Heart right ventricle (tissue), 16 donors: Measurements from ENCODE around the gene EVX1. TPM values are rescaled to one million over a fixed set of nuclear protein-coding genes. Genes with fewer than 3 reads are reported as not detected.

ENCODE experiments used
- ATAC-seq, 8 donors: fragments of 200-7000 bp; cut with Tn5 transposase; one replicate each; pipeline ENCODE4 v1.9.1; 2020; ENCODE audit warnings: mild to moderate bottlenecking in 8 of 8, moderate library complexity in 8 of 8, moderate number of reproducible peaks in 1 of 8
- DNase-seq, 2 donors: peaks; one replicate each; pipeline ENCODE4 v3.0.0-alpha.2; 2020
- H3K27ac ChIP-seq, 10 donors: fragments of 200-600 bp; sonication (generic) in 2 of 10; one replicate each; pipeline versions ENCODE4 v1.5.0 to v1.8.0; 2020 to 2022; ENCODE audit warnings: mild to moderate bottlenecking in 3 of 10
- H3K27me3 ChIP-seq, 7 donors: fragments of 200-600 bp; one replicate each; pipeline ENCODE4 v1.8.0; 2021 to 2022; ENCODE audit warnings: mild to moderate bottlenecking in 2 of 7
- H3K36me3 ChIP-seq, 9 donors: fragments of 200-600 bp; sonication (generic) in 1 of 9; one replicate each; pipeline versions ENCODE4 v1.5.0 to v1.8.0; 2020 to 2022; ENCODE audit warnings: mild to moderate bottlenecking in 2 of 9
- H3K4me1 ChIP-seq, 9 donors: fragments of 200-600 bp; sonication (generic) in 1 of 9; one replicate each; pipeline versions ENCODE4 v1.5.0 to v1.8.0; 2020 to 2022; ENCODE audit warnings: mild to moderate bottlenecking in 4 of 9
- H3K4me3 ChIP-seq, 10 donors: fragments of 200-600 bp; sonication (generic) in 2 of 10; one replicate each; pipeline versions ENCODE4 v1.5.0 to v1.8.0; 2020 to 2022; ENCODE audit warnings: mild to moderate bottlenecking in 7 of 10, moderate library complexity in 2 of 10
- H3K9me3 ChIP-seq, 11 donors: fragments of 200-600 bp in 10 of 11; sonication (generic) in 2 of 11; one replicate each; pipeline versions ENCODE4 v1.5.0 to v1.8.0; 2013 to 2022; ENCODE audit warnings: mild to moderate bottlenecking in 2 of 11, control low read depth in 1 of 11, moderate library complexity in 1 of 11
- CTCF ChIP-seq, 9 donors: fragments of 200-600 bp; sonication (generic) in 2 of 9; IDR thresholded peaks; one replicate each; pipeline versions ENCODE4 v1.5.0 to v1.8.0; 2021 to 2022; ENCODE audit warnings: antibody characterized with exemption in 9 of 9, mild to moderate bottlenecking in 5 of 9, moderate library complexity in 1 of 9
- WGBS, 2 donors: extraction: QIAGEN DNeasy Blood & Tissue Kit; methylation state at CpG; one replicate each; pipeline ENCODE4 v1.1.7; 2013; ENCODE audit warnings: inconsistent platforms in 1 of 2; 5-methylcytosine and 5-hydroxymethylcytosine counted together
- intact Hi-C, 10 donors: fragments of 100-400 bp; cut with DNase I; formaldehyde crosslinking; loops; one replicate each; pipeline versions ENCODE4 v1.11.1 to v1.14.2; 2022
- polyA plus RNA-seq, 2 donors: library from polyadenylated mRNA; stranded (reverse); fragments of 200-250 nt; gene quantifications; one replicate each; pipeline ENCODE4 v1.2.3, GENCODE V29; 2013
- total RNA-seq, 10 donors: library from RNA; stranded (reverse); fragmentation: NEBNext Ultra II Directional in 3 of 10; extraction: Animal tissue kit (Norgen Biotek cat#: 25700) in 3 of 10; gene quantifications; one replicate each; pipeline versions ENCODE4 v1.2.1 to v1.2.4, GENCODE V29; 2021 to 2023
- donor health status: Arrhythmogenic right ventricular cardiomyopathy.
- donor health status: ischemic (EF 13 %, LVEDD 7.1; RV severe dilation, severe dysfunction).
- donor health status: healthy with polysubstance abuse.
- donor health status: DM: no; HTN: yes; CAD: no.
- donor health status: DM: no; HTN: no; CAD: no.
- donor health status: ischemic (EF 25% LVEDD 6.9; RV normal size, moderate dysfunction).
- donor health status: ischemic (EF 25% LVEDD 5.7; RV mildly dilated, moderate dysfunction).
- donor health status: healthy.
- donor health status: DM: yes; HTN: yes; CAD: no.
- donor health status: Ischemic cardiomyopathy.
- donor health status: ischemic (EF 35%, LVEDD 5.7; RV mildly dilated, moderate dysfunction).
- donor health status: nonischemic (EF 11% LVEDD 7.7; RV severe dilation, severe dysfunction).
- donor health status: DM: yes; HTN: yes; CAD: no.
- donor health status: PGD.
- donor health status: ischemic (EF 29% LVEDD 5.4; RV normal size, mild dysfunction).
- donor health status: nonischemic (EF 23%, LVEDD 6.1; RV moderate dilation, normal function).

The EVX1 gene
- total and polyA plus RNA-seq, 12 donors = not detected

- peaks cover 57 to 98% (median 96%) of the 10 kb centered on the region in 7 donors for H3K27me3 ChIP-seq
- H3K36me3 ChIP-seq = no peaks in the 10 kb centered on the region
- intact Hi-C loops = loop anchor here in 6 of 10 donors (10.0 kb wide), 5 partner anchors 381 to 891 kb away; no protein-coding TSS in a partner anchor
- DNase-seq (no peak), ATAC-seq (no peak)
- 19 to 22% methylated on average over 4 of the region's 4 CpGs for WGBS, 2 donors
- no peaks in the 10 kb centered on the region for H3K9me3 ChIP-seq
- peaks cover 0 to 41% (median 26%) of the 10 kb centered on the region in 9 donors for H3K4me1 ChIP-seq
- no peak overlapping the region for H3K4me3 ChIP-seq
- no peak for TF ChIP-seq CTCF (IDR thresholded peaks at IDR 0.05)
- no peak overlapping the region for H3K27ac ChIP-seq
Observed at GRCh38 chr7:27203964-27204594, 38.5 kb upstream of the EVX1 start.

DNA sequence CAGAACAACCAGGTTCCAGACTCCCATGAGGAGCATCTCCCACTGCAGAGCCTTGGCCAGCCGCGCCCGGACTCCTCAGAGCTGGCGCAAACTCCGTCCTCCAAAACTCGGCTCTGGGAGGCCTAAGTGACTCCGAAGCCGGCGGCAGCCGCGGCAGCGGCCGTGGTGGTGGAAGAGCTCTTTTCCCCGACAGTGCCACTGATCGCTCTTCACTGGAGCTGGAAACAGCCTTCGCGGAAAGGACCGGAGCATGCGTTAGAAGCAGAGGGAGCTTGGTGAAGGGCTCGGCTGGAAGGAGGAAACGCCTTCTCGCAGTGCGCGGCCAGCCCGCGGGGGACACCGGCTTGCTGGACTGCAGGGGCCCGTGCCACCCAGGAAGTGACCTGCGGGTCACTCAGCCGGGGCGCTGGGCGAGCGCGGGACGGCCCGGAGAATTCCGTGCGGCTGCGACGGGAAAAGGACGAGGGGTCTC is 37.7 kb upstream of the EVX1 start:
- 2 to 4% methylated on average over 41 of the region's 41 CpGs for WGBS, 2 donors
- DNase-seq (no peak), ATAC-seq (peak in 1 of 8 donors; percentile 34)
- Histone ChIP-seq H3K4me3 (peak overlapping the region in 3 of 10 donors; percentile 10 to 33 (median 10)), H3K4me1 (peaks cover 0 to 38% (median 23%) of the 10 kb centered on the region in 9 donors), H3K9me3 (no peaks in the 10 kb centered on the region), H3K36me3 (no peaks in the 10 kb centered on the region), H3K27ac (no peak overlapping the region), H3K27me3 (peaks cover 53 to 100% (median 99%) of the 10 kb centered on the region in 7 donors)
- TF ChIP-seq CTCF (IDR thresholded peaks at IDR 0.05) = no peak
- intact Hi-C loops = loop anchor here in 7 of 10 donors (5.0 to 10.0 kb wide), 7 partner anchors 380 to 890 kb away; no protein-coding TSS in a partner anchor

DNA sequence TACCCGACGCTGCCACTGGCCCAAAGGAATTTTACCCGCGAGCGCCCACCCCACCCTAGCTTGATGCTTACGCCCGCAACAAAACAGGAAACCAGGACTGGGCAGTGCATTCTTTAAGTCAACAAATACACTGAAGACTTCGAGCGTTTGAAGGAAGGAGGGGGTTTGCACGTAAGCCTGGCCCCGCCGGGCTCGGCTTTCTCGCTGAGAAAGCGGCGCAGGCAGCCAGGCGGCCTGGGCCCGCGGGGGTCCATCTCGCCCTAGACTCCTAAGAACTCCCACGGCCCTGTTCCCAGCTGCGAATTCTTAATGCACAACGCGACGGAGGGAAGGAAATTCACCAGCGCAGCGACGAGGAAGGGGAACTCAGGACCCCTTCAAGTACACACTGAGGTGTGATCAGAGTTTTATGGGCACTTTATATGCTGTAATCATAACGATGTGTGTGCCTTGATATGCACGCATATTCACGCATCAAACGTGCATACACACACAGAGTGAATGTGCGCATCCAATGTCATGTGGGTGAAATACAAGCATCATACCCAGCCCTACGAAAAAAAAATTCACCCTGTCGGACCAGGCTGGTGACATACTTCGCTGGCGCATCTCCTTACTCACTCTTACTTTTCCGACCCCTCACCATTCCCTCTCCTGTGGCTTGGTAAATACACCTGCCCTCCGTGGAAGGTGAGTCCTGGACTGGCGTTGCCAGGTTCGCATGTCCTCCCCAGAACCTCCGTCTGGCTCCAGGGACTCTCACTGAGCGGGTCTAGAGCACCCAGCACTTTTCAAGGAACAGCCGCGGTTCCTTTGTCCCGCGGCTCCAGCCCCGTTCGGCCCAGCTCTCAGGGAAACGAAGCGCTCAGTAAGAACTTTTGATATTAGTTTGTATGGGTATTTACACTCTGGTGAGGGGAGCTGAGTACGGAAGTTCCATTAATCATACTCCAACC is 37.0 kb upstream of the EVX1 start:
- no peaks in the 10 kb centered on the region for H3K9me3 ChIP-seq
- H3K4me1 ChIP-seq = peaks cover 0 to 39% (median 21%) of the 10 kb centered on the region in 9 donors
- H3K27me3 ChIP-seq = peaks cover 48 to 100% (median 99%) of the 10 kb centered on the region in 7 donors
- 6 to 8% methylated on average over 52 of the region's 52 CpGs for WGBS, 2 donors
- ATAC-seq (no peak), DNase-seq (no peak)
- no peak for TF ChIP-seq CTCF (IDR thresholded peaks at IDR 0.05)
- H3K27ac ChIP-seq = no peak overlapping the region
- H3K36me3 ChIP-seq = no peaks in the 10 kb centered on the region
- H3K4me3 ChIP-seq = peak overlapping the region in 3 of 10 donors; percentile 10 to 33 (median 10)
- intact Hi-C loops = loop anchor here in 7 of 10 donors (5.0 to 10.0 kb wide), 7 partner anchors 379 to 889 kb away; no protein-coding TSS in a partner anchor
